LoVo (cell line): Measurements from ENCODE around the gene GULP1.
"Not testable (repeated sequence)": the region's sequence is repeated elsewhere in the genome, so short reads cannot be mapped to it uniquely, and the experiment has no call there.

Experiments used
- DNase-seq: peaks from one replicate; pipeline ENCODE4 v3.0.0-alpha.2; 2016; ENCODE audit warnings: low spot score

GULP1 gene

DNA sequence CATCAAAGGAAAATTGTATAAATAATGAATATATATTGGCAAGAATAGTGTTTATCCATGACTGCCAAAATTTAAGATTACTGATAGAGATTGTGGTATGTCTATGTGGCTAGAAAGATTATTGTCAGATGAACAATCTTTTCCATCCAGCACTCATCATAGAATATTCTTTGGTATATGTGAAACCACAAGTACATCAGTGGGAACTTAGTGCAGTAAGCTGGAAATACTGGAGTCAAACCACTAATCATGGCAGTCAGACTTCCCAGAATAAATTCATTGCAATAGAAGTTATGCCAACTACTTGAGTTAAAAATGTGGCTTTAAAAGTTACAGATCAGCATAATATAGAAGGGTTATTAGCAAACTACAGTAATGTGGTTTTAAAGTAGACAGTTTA is 310.3 kb downstream of the GULP1 start:
- DNase-seq = no peak

DNA sequence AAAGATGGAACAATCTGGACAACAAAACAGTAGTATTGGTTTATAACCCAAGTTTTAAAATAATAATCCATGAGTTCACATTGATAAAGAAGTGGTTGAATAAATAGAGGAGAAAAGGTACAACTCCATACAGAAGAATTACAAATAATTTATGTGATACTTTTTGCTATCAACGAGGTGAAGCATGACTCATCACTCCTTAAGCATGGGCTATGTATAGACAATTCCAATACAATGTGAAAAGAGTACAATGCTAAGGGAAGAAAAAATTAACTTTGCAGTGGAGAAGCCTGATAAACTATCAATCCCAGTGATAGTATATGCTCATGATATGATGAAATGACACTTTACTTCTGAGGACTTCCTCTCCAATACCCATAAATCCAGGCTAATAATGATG is 312.9 kb downstream of the GULP1 start:
- DNase-seq = no peak

DNA sequence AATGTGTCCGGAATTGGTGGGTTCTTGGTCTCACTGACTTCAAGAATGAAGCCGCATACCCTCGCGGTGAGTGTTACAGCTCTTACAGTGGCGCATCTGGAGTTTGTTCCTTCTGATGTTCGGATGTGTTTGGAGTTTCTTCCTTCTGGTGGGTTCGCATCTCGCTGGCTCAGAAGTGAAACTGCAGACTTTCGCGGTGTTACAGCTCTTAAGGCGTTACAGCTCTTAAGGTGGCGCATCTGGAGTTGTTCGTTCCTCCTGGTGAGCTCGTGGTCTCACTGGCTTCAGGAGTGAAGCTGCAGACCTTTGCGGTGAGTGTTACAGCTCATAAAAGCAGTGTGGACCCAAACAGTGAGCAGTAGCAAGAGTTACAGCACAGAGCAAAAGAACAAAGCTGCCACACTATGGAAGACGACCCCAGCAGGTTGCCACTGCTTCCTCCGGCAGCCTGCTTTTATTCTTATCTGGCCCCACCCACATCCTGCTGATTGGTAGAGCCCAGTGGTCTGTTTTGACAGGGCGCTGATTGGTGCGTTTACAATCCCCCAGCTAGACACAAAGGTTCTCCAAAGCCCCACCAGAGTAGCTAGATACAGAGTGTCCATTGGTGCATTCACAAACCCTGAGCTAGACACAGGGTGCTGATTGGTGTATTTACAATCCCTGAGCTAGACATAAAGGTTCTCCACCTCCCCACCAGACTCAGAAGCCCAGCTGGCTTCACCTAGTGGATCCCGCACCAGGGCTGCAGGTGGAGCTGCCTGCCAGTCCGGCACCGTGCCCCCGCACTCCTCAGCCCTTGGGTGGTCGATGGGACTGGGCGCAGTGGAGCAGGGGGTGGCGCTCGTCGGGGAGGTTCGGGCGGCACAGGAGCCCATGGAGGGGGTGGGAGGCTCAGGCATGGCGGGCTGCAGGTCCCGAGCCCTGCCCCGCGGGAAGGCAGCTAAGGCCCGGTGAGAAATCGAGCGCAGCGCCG is 314.2 kb downstream of the GULP1 start:
- DNase-seq = not testable (repeated sequence)

GRCh38 chr2:188606596-188606995 is 314.9 kb downstream of the GULP1 start:
- not testable (repeated sequence) for DNase-seq

- DNase-seq = no peak
These were observed 315.8 kb downstream of the GULP1 start for GRCh38 chr2:188607501-188607900.

GRCh38 chr2:188609321-188610049 is 317.8 kb downstream of the GULP1 start:
- DNase-seq = no peak

- DNase-seq = no peak
These were observed 318.4 kb downstream of the GULP1 start for GRCh38 chr2:188610050-188610444.

DNA sequence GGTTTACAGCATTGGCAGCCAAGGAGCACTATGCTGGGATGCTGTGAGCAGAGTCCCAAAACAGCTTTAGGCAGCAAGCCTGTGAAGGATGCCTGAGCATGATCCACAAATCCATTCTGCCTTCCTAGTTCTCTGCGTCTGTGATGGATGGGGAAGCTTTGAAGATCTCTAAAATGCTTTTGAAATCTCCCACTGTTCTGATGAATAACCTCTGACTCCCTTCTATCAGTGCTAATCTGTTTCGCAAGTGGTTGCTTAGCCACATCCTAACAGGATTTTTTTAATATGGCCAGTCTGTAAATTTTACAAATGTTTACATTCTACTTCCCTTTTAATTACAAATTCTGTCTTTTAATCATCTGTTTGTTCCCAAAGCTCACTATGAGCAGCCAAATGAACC is 319.2 kb downstream of the GULP1 start:
- DNase-seq = no peak

GRCh38 chr2:188619146-188619545 is 327.5 kb downstream of the GULP1 start:
- no peak for DNase-seq

DNA sequence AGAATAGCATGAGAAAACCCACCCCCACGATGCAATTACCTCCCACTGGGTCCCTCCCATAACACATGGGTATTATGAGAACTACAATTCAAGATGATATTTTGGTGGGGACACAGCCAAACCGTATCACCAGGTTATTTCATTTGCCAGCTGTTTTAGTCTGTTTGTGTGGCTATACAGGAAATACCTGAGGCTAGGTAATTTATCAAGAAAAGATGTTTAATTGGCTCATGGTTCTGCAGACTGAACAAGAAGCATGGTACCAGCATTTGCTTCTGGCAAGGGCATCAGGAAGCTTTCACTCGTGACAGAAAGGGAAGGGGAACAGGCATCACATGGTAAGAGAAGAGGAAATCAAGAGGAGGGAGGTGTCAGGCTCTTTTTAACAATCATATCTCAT is 329.2 kb downstream of the GULP1 start:
- DNase-seq = no peak

DNA sequence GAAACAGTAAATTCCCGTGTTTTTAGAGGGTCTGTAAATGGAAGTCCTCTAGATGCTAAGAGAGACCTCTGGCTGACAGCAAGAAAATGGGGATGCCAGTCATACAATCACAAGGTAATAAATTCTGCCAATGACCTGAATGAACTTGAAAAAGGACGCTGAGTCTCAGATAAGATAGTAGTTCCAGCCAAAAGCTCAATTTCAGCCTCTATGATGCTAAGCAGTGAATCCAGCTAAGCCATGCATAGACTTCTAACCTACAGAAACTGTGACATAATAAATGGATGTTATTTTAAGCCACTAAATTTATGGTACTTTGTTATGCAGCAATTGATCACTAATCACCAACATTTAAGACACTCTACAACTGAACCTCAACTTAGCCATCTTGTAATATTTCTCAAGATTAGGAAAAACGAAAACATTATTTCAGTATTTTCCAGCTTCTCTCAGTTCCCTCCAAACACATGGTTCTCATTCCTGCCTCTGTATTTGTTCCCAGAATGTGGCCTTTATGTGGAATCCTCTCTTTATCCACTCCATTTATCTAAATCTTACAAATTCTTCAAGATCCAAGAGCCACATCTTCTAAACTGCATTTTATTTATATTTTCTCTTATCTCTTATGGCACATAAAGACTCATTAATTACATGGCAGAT is 331.1 kb downstream of the GULP1 start:
- no peak for DNase-seq

- no peak for DNase-seq
These were observed 332.4 kb downstream of the GULP1 start for GRCh38 chr2:188623995-188624643.

DNA sequence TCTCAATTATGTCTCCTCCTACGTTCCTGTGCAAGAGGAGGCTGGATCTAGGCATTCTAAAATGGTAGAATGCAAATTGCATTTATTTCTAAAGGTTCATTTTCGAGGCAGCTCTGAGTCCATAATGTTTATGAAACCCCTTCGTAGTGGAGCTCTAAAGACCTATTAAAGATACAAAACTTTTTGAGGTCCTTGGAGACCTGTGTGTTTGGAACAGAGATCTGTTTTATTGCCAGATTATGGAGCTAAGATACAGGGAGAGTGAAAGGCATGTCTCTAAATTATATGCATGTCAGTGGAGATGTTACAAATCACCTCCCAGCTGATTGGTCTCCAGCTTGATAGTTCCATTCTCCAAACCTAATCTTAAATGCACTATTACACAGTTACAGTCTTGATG is 335.8 kb downstream of the GULP1 start:
- DNase-seq = no peak

GRCh38 chr2:188628989-188629752 is 337.5 kb downstream of the GULP1 start:
- peak; percentile 11 for DNase-seq

- no peak for DNase-seq
These were observed 338.3 kb downstream of the GULP1 start for GRCh38 chr2:188629753-188630527.

GRCh38 chr2:188631037-188631809 is 339.5 kb downstream of the GULP1 start:
- no peak for DNase-seq

GRCh38 chr2:188634656-188635055 is 343.0 kb downstream of the GULP1 start:
- DNase-seq = no peak
